Measurements from ENCODE around the gene PLA1A. TPM values are rescaled to one million over a fixed set of nuclear protein-coding genes. Genes with fewer than 3 reads are reported as not detected.

PLA1A gene
- total and polyA plus RNA-seq, 2 donors (not counting 3 experiments of a cell fraction or from before 2014, with no cell fraction given): 0.07 TPM; not detected in 1

DNA sequence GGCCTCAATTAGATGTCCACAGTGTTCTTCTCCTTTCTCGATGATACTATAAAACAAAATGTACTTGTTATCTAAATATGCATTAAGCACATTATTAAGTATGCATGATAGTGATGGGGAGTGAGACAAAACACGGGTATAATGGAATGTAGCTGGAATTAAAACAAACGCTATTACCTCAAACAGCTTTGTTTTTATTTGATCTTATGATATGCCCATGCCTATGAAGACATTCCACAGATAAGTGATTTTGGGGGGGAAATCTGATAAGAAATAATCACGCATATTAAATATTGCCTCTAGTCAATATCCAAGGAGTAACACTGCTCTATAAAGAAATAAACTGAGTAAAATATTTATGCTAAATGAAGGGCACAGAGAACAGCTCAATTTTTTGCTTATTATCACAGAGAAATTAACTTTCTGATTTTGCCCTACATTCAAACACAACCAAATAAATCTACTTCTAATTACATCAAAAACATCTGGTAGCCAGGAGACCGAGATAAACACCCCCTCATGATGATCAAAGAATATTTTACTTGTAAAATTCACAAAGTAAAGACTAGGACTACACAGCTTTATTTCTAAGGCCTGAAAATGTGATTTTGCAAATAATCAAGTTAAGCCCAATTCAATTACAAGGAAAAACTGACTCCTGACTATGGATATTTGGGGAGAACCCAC lies 77.6 kb downstream of the PLA1A start:
- H3K4me2 ChIP-seq (ENCODE audit: insufficient read depth, low read length): peak overlapping the region; percentile 78
- H3K4me3 ChIP-seq (replicated peaks in 1 of 3; ENCODE audit: insufficient read depth in 1 of 3, low read depth in 1 of 3, low read length in 3 of 3): no peak overlapping the region
- CTCF ChIA-PET: interaction anchor here (0.6 to 2.2 kb wide), 6 partner anchors 15 to 434 kb away, joined by 3 to 7 read pairs (median 5); partner anchors contain the start of genes B4GALT4 and TMEM39A
- TF ChIP-seq CTCF (IDR thresholded peaks at IDR 0.05; ENCODE audit: extremely low read depth in 1 of 2, insufficient read depth in 1 of 2, low read depth in 1 of 2, low read length in 2 of 2): no peak
- TF ChIP-seq EZH2 (IDR thresholded peaks at IDR 0.05; ENCODE audit: borderline replicate concordance, low read depth, low read length, severe bottlenecking): no peak
- H3K9ac ChIP-seq (replicated peaks; ENCODE audit: extremely low read depth, insufficient read depth, low read length): no peak overlapping the region
- H3K27ac ChIP-seq (ENCODE audit: insufficient read depth, low read depth, low read length): no peak overlapping the region
- H3K36me3 ChIP-seq (ENCODE audit: control insufficient read depth in 2 of 2, extremely low read depth in 1 of 2, insufficient read depth in 2 of 2, low read length in 2 of 2): peaks cover 0 to 4% of the 10 kb centered on the region in 2 experiments
- intact Hi-C loops (cut with micrococcal nuclease): no loop called here
- H3K79me2 ChIP-seq (ENCODE audit: control insufficient read depth, insufficient read depth, low read length): peaks cover 4% of the 10 kb centered on the region
- H3K9me3 ChIP-seq (replicated peaks; ENCODE audit: control insufficient read depth, insufficient read depth, low read length): no peaks in the 10 kb centered on the region
- dilution Hi-C loops (cut with MboI; ENCODE audit: extremely low pct_ligation_motif_present, low sequenced_read_pairs): no loop called here
- no peaks in the 10 kb centered on the region for H3K27me3 ChIP-seq (ENCODE audit: control insufficient read depth in 2 of 2, insufficient read depth in 2 of 2, low read length in 2 of 2)
- H2AFZ ChIP-seq (ENCODE audit: low read depth, low read length): no peak overlapping the region
- POLR2A ChIA-PET: no interaction called here
- H3K4me1 ChIP-seq (ENCODE audit: control insufficient read depth, extremely low read depth, insufficient read depth, low read length): peaks cover 15% of the 10 kb centered on the region
- FAIRE-seq: no peak
- no peak for DNase-seq (ENCODE audit: low read depth, low spot score)
- no peaks in the 10 kb centered on the region for H4K20me1 ChIP-seq (replicated peaks; ENCODE audit: control insufficient read depth, extremely low read depth, insufficient read depth, low read length)
- BruUV-seq (replicated peaks): no TSS peak
- H3K9me1 ChIP-seq (replicated peaks; ENCODE audit: control insufficient read depth, extremely low read depth, insufficient read depth, low read length): no peaks in the 10 kb centered on the region

- Histone ChIP-seq H3K9me3 (replicated peaks; ENCODE audit: control insufficient read depth, insufficient read depth, low read length) (no peaks in the 10 kb centered on the region), H3K4me2 (ENCODE audit: insufficient read depth, low read length) (peak overlapping the region; percentile 78), H3K4me3 (replicated peaks in 1 of 3; ENCODE audit: insufficient read depth in 1 of 3, low read depth in 1 of 3, low read length in 3 of 3) (peak overlapping the region in 2 of 3 experiments; percentile 75 to 76), H4K20me1 (replicated peaks; ENCODE audit: control insufficient read depth, extremely low read depth, insufficient read depth, low read length) (no peaks in the 10 kb centered on the region), H3K27ac (ENCODE audit: insufficient read depth, low read depth, low read length) (peak overlapping the region; percentile 62), H3K36me3 (ENCODE audit: control insufficient read depth in 2 of 2, extremely low read depth in 1 of 2, insufficient read depth in 2 of 2, low read length in 2 of 2) (peaks cover 0 to 4% of the 10 kb centered on the region in 2 experiments), H3K4me1 (ENCODE audit: control insufficient read depth, extremely low read depth, insufficient read depth, low read length) (peaks cover 15% of the 10 kb centered on the region), H2AFZ (ENCODE audit: low read depth, low read length) (peak overlapping the region; percentile 84), H3K9me1 (replicated peaks; ENCODE audit: control insufficient read depth, extremely low read depth, insufficient read depth, low read length) (no peaks in the 10 kb centered on the region), H3K27me3 (ENCODE audit: control insufficient read depth in 2 of 2, insufficient read depth in 2 of 2, low read length in 2 of 2) (no peaks in the 10 kb centered on the region), H3K9ac (replicated peaks; ENCODE audit: extremely low read depth, insufficient read depth, low read length) (no peak overlapping the region), H3K79me2 (ENCODE audit: control insufficient read depth, insufficient read depth, low read length) (peaks cover 4% of the 10 kb centered on the region)
- FAIRE-seq (no peak), DNase-seq (ENCODE audit: low read depth, low spot score) (no peak)
- ChIA-PET POLR2A (no interaction called here), CTCF (interaction anchor here (1.1 to 2.2 kb wide), 9 partner anchors 75 to 435 kb away, joined by 3 to 9 read pairs (median 6); partner anchors contain the start of genes B4GALT4 and TMEM39A)
- dilution Hi-C loops (cut with MboI; ENCODE audit: extremely low pct_ligation_motif_present, low sequenced_read_pairs) (no loop called here), intact Hi-C loops (cut with micrococcal nuclease) (loop anchor here (2.0 kb wide), 2 partner anchors 39 to 97 kb away; partner anchors contain the start of gene ADPRH)
- no peak for TF ChIP-seq POLR2AphosphoS5 (IDR thresholded peaks at IDR 0.05; ENCODE audit: insufficient read depth, low read depth, low read length)
- TF ChIP-seq MYC (IDR thresholded peaks at IDR 0.05; ENCODE audit: low read depth, low read length): no peak
- TF ChIP-seq, protein P1, sequence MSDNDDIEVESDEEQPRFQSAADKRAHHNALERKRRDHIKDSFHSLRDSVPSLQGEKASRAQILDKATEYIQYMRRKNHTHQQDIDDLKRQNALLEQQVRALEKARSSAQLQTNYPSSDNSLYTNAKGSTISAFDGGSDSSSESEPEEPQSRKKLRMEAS (IDR thresholded peaks at IDR 0.05; ENCODE audit: insufficient read depth, insufficient read length): no peak
- TF ChIP-seq EZH2 (IDR thresholded peaks at IDR 0.05; ENCODE audit: borderline replicate concordance, low read depth, low read length, severe bottlenecking): no peak
- no peak for TF ChIP-seq CTCF (IDR thresholded peaks at IDR 0.05; ENCODE audit: extremely low read depth in 1 of 2, insufficient read depth in 1 of 2, low read depth in 1 of 2, low read length in 2 of 2)
- BruUV-seq (replicated peaks): no TSS peak
Observed at GRCh38 chr3:119676020-119676419, 78.3 kb downstream of the PLA1A start.

Measured in endothelial cell of umbilical vein (primary cell).